Stimulated activated CD4-positive, alpha-beta T cell treated with anti-CD3 and anti-CD28 coated beads, Interleukin-12 subunit alpha, Interleukin-12 subunit beta, amount 100 ng/mL, for 48 hours (primary cell): ENCODE data around the gene SMIM24.
"Not testable (repeated sequence)": the region's sequence is repeated elsewhere in the genome, so short reads cannot be mapped to it uniquely, and the experiment has no call there.

Source experiments
- DNase-seq, 3 donors: peaks; one replicate each; pipeline ENCODE4 v3.0.0-alpha.2; 2020; ENCODE audit warnings: low read depth in 2 of 3, low spot score in 1 of 3

SMIM24 gene

GRCh38 chr19:3515891-3516422, 35.6 kb upstream of the SMIM24 start:
- no peak for DNase-seq

- no peak for DNase-seq
Observed at GRCh38 chr19:3514930-3515329, 34.6 kb upstream of the SMIM24 start.

GRCh38 chr19:3513229-3514140, 33.2 kb upstream of the SMIM24 start:
- DNase-seq: no peak

GRCh38 chr19:3512562-3513228, 32.4 kb upstream of the SMIM24 start:
- DNase-seq: no peak

- DNase-seq: no peak
Observed at GRCh38 chr19:3511506-3512251, 31.4 kb upstream of the SMIM24 start.

- DNase-seq: no peak
Observed at GRCh38 chr19:3510727-3511126, 30.4 kb upstream of the SMIM24 start.

GRCh38 chr19:3509566-3509989, 29.3 kb upstream of the SMIM24 start:
- DNase-seq: peak in 2 of 3 donors; percentile 24 to 42

GRCh38 chr19:3508771-3509535, 28.6 kb upstream of the SMIM24 start:
- no peak for DNase-seq

GRCh38 chr19:3508121-3508661, 27.9 kb upstream of the SMIM24 start:
- DNase-seq: not testable (repeated sequence)

GRCh38 chr19:3507371-3508120, 27.2 kb upstream of the SMIM24 start:
- DNase-seq: peak in 1 of 3 donors; percentile 17

GRCh38 chr19:3506384-3507340, 26.3 kb upstream of the SMIM24 start:
- DNase-seq: no peak

- peak; percentile 98 to 99 (median 99) for DNase-seq
Observed at GRCh38 chr19:3505598-3506383, 25.5 kb upstream of the SMIM24 start, which contains the start of gene FZR1. Gene FZR1, plus strand, starts transcription at chr19:3506311. Its CDS starts 16,679 bp downstream, at chr19:3522990.

- no peak for DNase-seq
Observed at GRCh38 chr19:3504735-3505134, 24.4 kb upstream of the SMIM24 start.

GRCh38 chr19:3503036-3503572, 22.8 kb upstream of the SMIM24 start:
- DNase-seq: no peak

GRCh38 chr19:3501780-3502179, 21.5 kb upstream of the SMIM24 start:
- no peak for DNase-seq

GRCh38 chr19:3500429-3501101, 20.2 kb upstream of the SMIM24 start, which contains the start of gene DOHH:
Gene DOHH, minus strand, starts transcription at chr19:3500674. Its CDS starts 3,860 bp downstream, at chr19:3496814.
- DNase-seq: peak; percentile 93 to 96 (median 95)
